ENCODE measurements around the gene PTPRG. TPM values are rescaled to one million over a fixed set of nuclear protein-coding genes. Genes with fewer than 3 reads are reported as not detected.

PTPRG gene
- total and polyA plus RNA-seq, 4 donors, result 3.6 to 35.6 (median 8.1) TPM

GRCh38 chr3:61979638-61980037 is 418.3 kb downstream of the PTPRG start:
- no peak overlapping the region for H3K4me3 ChIP-seq (ENCODE audit: low read depth in 1 of 3, low read length in 3 of 3)
- 48% methylated on average over 2 of the region's 2 CpGs for WGBS
- no peak for TF ChIP-seq GABPA (IDR thresholded peaks at IDR 0.05 in 1 of 2, conservative IDR thresholded peaks at IDR 0.05 in 1 of 2)
- DNase-seq (ENCODE audit: low spot score), result no peak
- H3K4me1 ChIP-seq (ENCODE audit: control insufficient read depth in 4 of 4, insufficient read depth in 4 of 4, low read length in 3 of 4), result peaks cover 2 to 25% (median 16%) of the 10 kb centered on the region in 4 donors
- no peaks in the 10 kb centered on the region for H3K9me3 ChIP-seq (ENCODE audit: control insufficient read depth in 4 of 4, low read length in 3 of 4)
- H3K9ac ChIP-seq (ENCODE audit: low read depth in 1 of 2, low read length in 2 of 2), result no peak overlapping the region
- H3K36me3 ChIP-seq (ENCODE audit: control insufficient read depth in 4 of 4, insufficient read depth in 3 of 4, low read depth in 1 of 4, low read length in 3 of 4), result no peaks in the 10 kb centered on the region
- no peak overlapping the region for H3K27ac ChIP-seq (ENCODE audit: low read depth in 1 of 2, low read length in 2 of 2)
- no peaks in the 10 kb centered on the region for H3K27me3 ChIP-seq (ENCODE audit: control insufficient read depth in 4 of 4, insufficient read depth in 4 of 4, low read length in 3 of 4)

DNA sequence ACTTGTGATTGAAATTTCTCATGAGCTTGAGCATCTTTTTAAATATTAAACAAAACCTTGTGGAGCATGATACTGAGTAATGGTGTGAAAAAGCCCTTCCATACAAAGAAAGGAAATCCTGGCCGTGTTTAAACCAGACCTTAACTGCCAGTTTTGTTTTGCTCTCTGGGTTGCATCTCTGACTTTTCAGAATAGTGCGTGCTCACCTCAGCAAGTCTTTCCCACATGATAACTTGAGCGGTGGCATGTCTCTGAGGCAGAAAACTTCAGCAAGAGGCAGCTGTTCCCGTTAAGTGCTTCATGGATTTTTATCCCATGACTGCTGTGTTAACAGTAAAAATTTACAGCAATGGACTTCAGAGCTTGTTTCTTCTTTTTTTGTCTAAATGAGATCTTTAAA is 418.7 kb downstream of the PTPRG start:
- Histone ChIP-seq H3K9me3 (ENCODE audit: control insufficient read depth in 4 of 4, low read length in 3 of 4) (no peaks in the 10 kb centered on the region), H3K4me1 (ENCODE audit: control insufficient read depth in 4 of 4, insufficient read depth in 4 of 4, low read length in 3 of 4) (peaks cover 2 to 25% (median 16%) of the 10 kb centered on the region in 4 donors), H3K27ac (ENCODE audit: low read depth in 1 of 2, low read length in 2 of 2) (no peak overlapping the region), H3K9ac (ENCODE audit: low read depth in 1 of 2, low read length in 2 of 2) (no peak overlapping the region), H3K36me3 (ENCODE audit: control insufficient read depth in 4 of 4, insufficient read depth in 3 of 4, low read depth in 1 of 4, low read length in 3 of 4) (no peaks in the 10 kb centered on the region), H3K4me3 (ENCODE audit: low read depth in 1 of 3, low read length in 3 of 3) (no peak overlapping the region), H3K27me3 (ENCODE audit: control insufficient read depth in 4 of 4, insufficient read depth in 4 of 4, low read length in 3 of 4) (no peaks in the 10 kb centered on the region)
- TF ChIP-seq, protein P1, sequence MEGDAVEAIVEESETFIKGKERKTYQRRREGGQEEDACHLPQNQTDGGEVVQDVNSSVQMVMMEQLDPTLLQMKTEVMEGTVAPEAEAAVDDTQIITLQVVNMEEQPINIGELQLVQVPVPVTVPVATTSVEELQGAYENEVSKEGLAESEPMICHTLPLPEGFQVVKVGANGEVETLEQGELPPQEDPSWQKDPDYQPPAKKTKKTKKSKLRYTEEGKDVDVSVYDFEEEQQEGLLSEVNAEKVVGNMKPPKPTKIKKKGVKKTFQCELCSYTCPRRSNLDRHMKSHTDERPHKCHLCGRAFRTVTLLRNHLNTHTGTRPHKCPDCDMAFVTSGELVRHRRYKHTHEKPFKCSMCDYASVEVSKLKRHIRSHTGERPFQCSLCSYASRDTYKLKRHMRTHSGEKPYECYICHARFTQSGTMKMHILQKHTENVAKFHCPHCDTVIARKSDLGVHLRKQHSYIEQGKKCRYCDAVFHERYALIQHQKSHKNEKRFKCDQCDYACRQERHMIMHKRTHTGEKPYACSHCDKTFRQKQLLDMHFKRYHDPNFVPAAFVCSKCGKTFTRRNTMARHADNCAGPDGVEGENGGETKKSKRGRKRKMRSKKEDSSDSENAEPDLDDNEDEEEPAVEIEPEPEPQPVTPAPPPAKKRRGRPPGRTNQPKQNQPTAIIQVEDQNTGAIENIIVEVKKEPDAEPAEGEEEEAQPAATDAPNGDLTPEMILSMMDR (IDR thresholded peaks at IDR 0.05; ENCODE audit: low read depth, low read length, missing input control), result no peak
- TF ChIP-seq EGR1 (IDR thresholded peaks at IDR 0.05; ENCODE audit: low read depth in 2 of 2), result no peak
- no peak for TF ChIP-seq NR2F2 (IDR thresholded peaks at IDR 0.05)
- TF ChIP-seq FOXA2 (IDR thresholded peaks at IDR 0.05), result no peak
- no peak for TF ChIP-seq HNF4A (conservative IDR thresholded peaks at IDR 0.05)
- no peak for TF ChIP-seq ZBTB33 (IDR thresholded peaks at IDR 0.05)
- no peak for TF ChIP-seq FOXA1 (IDR thresholded peaks at IDR 0.05)
- TF ChIP-seq HNF4G (IDR thresholded peaks at IDR 0.05), result no peak
- no peak for TF ChIP-seq REST (IDR thresholded peaks at IDR 0.05)
- TF ChIP-seq SP1 (IDR thresholded peaks at IDR 0.05), result no peak
- TF ChIP-seq, protein P2, sequence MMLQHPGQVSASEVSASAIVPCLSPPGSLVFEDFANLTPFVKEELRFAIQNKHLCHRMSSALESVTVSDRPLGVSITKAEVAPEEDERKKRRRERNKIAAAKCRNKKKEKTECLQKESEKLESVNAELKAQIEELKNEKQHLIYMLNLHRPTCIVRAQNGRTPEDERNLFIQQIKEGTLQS (IDR thresholded peaks at IDR 0.05), result no peak
- no peak for TF ChIP-seq JUND (IDR thresholded peaks at IDR 0.05)
- no peak for TF ChIP-seq YY1 (IDR thresholded peaks at IDR 0.05)
- TF ChIP-seq MAX (IDR thresholded peaks at IDR 0.05), result no peak
- 81% methylated on average over 4 of the region's 4 CpGs for WGBS
- DNase-seq (ENCODE audit: low spot score), result no peak

All from liver (tissue), 9 donors.